ENCODE measurements around the gene STXBP5. TPM values are rescaled to one million over a fixed set of nuclear protein-coding genes. Genes with fewer than 3 reads are reported as not detected.

Gene STXBP5
- total and polyA plus RNA-seq, 9 of the 15 experiments (the other 6 are each of a cell fraction or from before 2014, with no cell fraction given), result 23.3 to 172 (median 71.5) TPM

- no peak for TF ChIP-seq ZNF407 (IDR thresholded peaks at IDR 0.05; ENCODE audit: low read depth)
- peak in 1 of 2 experiments; percentile 23; a peak in 2 of 4 replicates for TF ChIP-seq MNT (conservative IDR thresholded peaks at IDR 0.05)
- TF ChIP-seq ILF3 (IDR thresholded peaks at IDR 0.05; ENCODE audit: borderline replicate concordance), result no peak
- TF ChIP-seq E2F8 (IDR thresholded peaks at IDR 0.05; ENCODE audit: low read depth, partially characterized antibody), result peak; percentile 33
- TF ChIP-seq POLR3A (IDR thresholded peaks at IDR 0.05; ENCODE audit: borderline replicate concordance, extremely low read depth, insufficient read depth, insufficient read length), result no peak
- TF ChIP-seq SUPT5H (IDR thresholded peaks at IDR 0.05), result peak; percentile 20
- no peak for TF ChIP-seq ZNF354B (CRISPR knock-in tag; IDR thresholded peaks at IDR 0.05)
- peak; percentile 38 for TF ChIP-seq MEIS2 (IDR thresholded peaks at IDR 0.05; ENCODE audit: partially characterized antibody)
- no peak for TF ChIP-seq RNF219 (CRISPR knock-in tag; IDR thresholded peaks at IDR 0.05)
- no peak for TF ChIP-seq ZSCAN32 (CRISPR knock-in tag; IDR thresholded peaks at IDR 0.05)
- TF ChIP-seq MXD1 (CRISPR knock-in tag; IDR thresholded peaks at IDR 0.05; ENCODE audit: borderline replicate concordance, poor library complexity, severe bottlenecking), result no peak
These were observed 2.2 kb upstream of the STXBP5 start (continued) for GRCh38 chr6:147201885-147202515.

Data from K562 (cell line).